Body of pancreas (tissue), 4 donors: ENCODE results near the gene DENND5B.

Experiments used
- CTCF ChIP-seq, 7 experiments: fragments of 450-650 bp in 4 of 7; fragments of 200-600 bp in 3 of 7; sonication (generic) in 3 of 7; IDR thresholded peaks; one replicate each; pipeline ENCODE4 v1.5.1; 2016 to 2019; ENCODE audit warnings: antibody characterized with exemption in 7 of 7
- POLR2A ChIP-seq, 3 donors: fragments of 450-650 bp; IDR thresholded peaks; one replicate each; pipeline ENCODE4 v1.6.1; 2016; ENCODE audit warnings: antibody characterized with exemption in 3 of 3, mild to moderate bottlenecking in 2 of 3

GRCh38 chr12:31631809-31632208 is 40.9 kb upstream of the DENND5B start:
- TF ChIP-seq CTCF (IDR thresholded peaks at IDR 0.05) (no peak), POLR2A (IDR thresholded peaks at IDR 0.05) (no peak)
